ENCODE data around the gene REM2.

DNA sequence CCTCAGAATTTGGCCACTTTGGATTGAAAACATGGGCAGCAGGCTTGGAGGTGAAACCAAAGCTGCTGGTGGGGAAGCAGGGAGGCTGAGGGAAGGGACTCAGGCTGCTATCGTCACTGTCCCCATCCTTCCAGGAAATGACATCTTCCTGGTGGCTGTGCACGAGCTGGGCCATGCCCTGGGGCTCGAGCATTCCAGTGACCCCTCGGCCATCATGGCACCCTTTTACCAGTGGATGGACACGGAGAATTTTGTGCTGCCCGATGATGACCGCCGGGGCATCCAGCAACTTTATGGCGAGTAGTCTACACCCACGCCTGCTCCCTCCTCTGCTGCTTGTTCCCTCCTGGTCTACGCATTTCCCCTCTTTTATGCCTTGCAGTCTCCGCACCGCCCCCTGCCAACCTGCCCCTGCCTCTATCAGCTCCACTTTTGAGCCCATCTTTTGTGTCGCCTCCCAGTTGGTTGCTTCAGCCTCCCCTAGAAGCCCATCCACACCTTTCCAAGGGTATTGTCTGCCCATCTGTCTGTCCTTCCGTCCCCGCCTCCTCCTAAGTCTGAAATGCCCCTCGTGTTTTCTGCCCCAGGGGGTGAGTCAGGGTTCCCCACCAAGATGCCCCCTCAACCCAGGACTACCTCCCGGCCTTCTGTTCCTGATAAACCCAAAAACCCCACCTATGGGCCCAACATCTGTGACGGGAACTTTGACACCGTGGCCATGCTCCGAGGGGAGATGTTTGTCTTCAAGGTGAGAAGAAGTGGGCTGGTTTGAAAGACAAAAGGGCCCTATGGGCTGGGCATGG lies 39.7 kb upstream of the REM2 start:
- TF ChIP-seq POLR2A (IDR thresholded peaks at IDR 0.05; ENCODE audit: borderline replicate concordance, extremely low read depth, insufficient read depth, insufficient read length) (no peak), RAD21 (IDR thresholded peaks at IDR 0.05; ENCODE audit: low read depth) (no peak), ZNF274 (IDR thresholded peaks at IDR 0.05; ENCODE audit: low read depth, low read length) (no peak), EZH2 (IDR thresholded peaks at IDR 0.05) (no peak), CBX3 (IDR thresholded peaks at IDR 0.05; ENCODE audit: low read depth) (no peak), ATF3 (IDR thresholded peaks at IDR 0.05) (no peak), SIN3A (IDR thresholded peaks at IDR 0.05; ENCODE audit: low read depth) (no peak), ZFX (IDR thresholded peaks at IDR 0.05) (no peak), POLR2AphosphoS5 (IDR thresholded peaks at IDR 0.05; ENCODE audit: low read depth, low read length) (no peak)
- TF ChIP-seq, protein P1, sequence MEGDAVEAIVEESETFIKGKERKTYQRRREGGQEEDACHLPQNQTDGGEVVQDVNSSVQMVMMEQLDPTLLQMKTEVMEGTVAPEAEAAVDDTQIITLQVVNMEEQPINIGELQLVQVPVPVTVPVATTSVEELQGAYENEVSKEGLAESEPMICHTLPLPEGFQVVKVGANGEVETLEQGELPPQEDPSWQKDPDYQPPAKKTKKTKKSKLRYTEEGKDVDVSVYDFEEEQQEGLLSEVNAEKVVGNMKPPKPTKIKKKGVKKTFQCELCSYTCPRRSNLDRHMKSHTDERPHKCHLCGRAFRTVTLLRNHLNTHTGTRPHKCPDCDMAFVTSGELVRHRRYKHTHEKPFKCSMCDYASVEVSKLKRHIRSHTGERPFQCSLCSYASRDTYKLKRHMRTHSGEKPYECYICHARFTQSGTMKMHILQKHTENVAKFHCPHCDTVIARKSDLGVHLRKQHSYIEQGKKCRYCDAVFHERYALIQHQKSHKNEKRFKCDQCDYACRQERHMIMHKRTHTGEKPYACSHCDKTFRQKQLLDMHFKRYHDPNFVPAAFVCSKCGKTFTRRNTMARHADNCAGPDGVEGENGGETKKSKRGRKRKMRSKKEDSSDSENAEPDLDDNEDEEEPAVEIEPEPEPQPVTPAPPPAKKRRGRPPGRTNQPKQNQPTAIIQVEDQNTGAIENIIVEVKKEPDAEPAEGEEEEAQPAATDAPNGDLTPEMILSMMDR (IDR thresholded peaks at IDR 0.05 in 2 of 3, conservative IDR thresholded peaks at IDR 0.05 in 1 of 3; ENCODE audit: borderline replicate concordance in 1 of 3, insufficient read depth in 1 of 3, low read depth in 2 of 3, low read length in 2 of 3): no peak
- TF ChIP-seq, protein P2, sequence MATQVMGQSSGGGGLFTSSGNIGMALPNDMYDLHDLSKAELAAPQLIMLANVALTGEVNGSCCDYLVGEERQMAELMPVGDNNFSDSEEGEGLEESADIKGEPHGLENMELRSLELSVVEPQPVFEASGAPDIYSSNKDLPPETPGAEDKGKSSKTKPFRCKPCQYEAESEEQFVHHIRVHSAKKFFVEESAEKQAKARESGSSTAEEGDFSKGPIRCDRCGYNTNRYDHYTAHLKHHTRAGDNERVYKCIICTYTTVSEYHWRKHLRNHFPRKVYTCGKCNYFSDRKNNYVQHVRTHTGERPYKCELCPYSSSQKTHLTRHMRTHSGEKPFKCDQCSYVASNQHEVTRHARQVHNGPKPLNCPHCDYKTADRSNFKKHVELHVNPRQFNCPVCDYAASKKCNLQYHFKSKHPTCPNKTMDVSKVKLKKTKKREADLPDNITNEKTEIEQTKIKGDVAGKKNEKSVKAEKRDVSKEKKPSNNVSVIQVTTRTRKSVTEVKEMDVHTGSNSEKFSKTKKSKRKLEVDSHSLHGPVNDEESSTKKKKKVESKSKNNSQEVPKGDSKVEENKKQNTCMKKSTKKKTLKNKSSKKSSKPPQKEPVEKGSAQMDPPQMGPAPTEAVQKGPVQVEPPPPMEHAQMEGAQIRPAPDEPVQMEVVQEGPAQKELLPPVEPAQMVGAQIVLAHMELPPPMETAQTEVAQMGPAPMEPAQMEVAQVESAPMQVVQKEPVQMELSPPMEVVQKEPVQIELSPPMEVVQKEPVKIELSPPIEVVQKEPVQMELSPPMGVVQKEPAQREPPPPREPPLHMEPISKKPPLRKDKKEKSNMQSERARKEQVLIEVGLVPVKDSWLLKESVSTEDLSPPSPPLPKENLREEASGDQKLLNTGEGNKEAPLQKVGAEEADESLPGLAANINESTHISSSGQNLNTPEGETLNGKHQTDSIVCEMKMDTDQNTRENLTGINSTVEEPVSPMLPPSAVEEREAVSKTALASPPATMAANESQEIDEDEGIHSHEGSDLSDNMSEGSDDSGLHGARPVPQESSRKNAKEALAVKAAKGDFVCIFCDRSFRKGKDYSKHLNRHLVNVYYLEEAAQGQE (IDR thresholded peaks at IDR 0.05; ENCODE audit: low read depth): no peak

Data from HCT116 (cell line).